Panc1 (cell line): ENCODE measurements around the gene EFCAB11. TPM values are rescaled to one million over a fixed set of nuclear protein-coding genes. Genes with fewer than 3 reads are reported as not detected.

Experiments used
- ATAC-seq: fragments of 200-7000 bp; cut with Tn5 transposase; 2 replicates; pipeline ENCODE4 v1.9.1; 2020; ENCODE audit warnings: mild to moderate bottlenecking, moderate library complexity
- BruUV-seq: library from RNA; stranded (reverse); fragments of 400-500 nt; replicated peaks from 2 replicates; lab custom pipeline; 2021; lab: Mats Ljungman, UMichigan
- CTCF ChIA-PET: fragments of 300-600 bp; sonication (Branson Sonifier 250); formaldehyde crosslinking; loops from one replicate; lab custom pipeline; 2022; ENCODE audit warnings: antibody characterized with exemption; lab: Charles Lee
- POLR2A ChIA-PET: fragments of 300-600 bp; sonication (Branson Sonifier 250); formaldehyde crosslinking; loops from one replicate; lab custom pipeline; 2022; ENCODE audit warnings: antibody characterized with exemption; lab: Charles Lee
- DNase-seq: peaks from one replicate; pipeline ENCODE4 v3.0.0-alpha.2; 2010; ENCODE audit warnings: low read depth, low spot score
- H3K27ac ChIP-seq: 2 replicates; pipeline ENCODE4 v1.5.1; 2011; ENCODE audit warnings: mild to moderate bottlenecking, low read length, inconsistent platforms
- H3K27me3 ChIP-seq: fragments of 200-500 bp; sonication (Bioruptor generic); 2 replicates; pipeline ENCODE4 v1.6.0; 2014; ENCODE audit warnings: low read length, inconsistent platforms; ENCODE audit not compliant: control insufficient read depth, insufficient read depth
- H3K36me3 ChIP-seq: fragments of 200-500 bp; sonication (Bioruptor generic); 2 replicates; pipeline ENCODE4 v1.5.1; 2014; ENCODE audit warnings: inconsistent platforms, mild to moderate bottlenecking, low read length, moderate library complexity; ENCODE audit not compliant: control insufficient read depth, insufficient read depth
- H3K4me1 ChIP-seq: 2 replicates; pipeline ENCODE4 v1.5.1; 2011; ENCODE audit warnings: inconsistent platforms, mild to moderate bottlenecking, low read length, moderate library complexity; ENCODE audit not compliant: control insufficient read depth, insufficient read depth
- H3K4me3 ChIP-seq, 2 experiments: 2 replicates each; pipeline ENCODE4 v1.5.1; 2011 to 2012; ENCODE audit warnings: low read depth in 2 of 2, low read length in 2 of 2, mild to moderate bottlenecking in 2 of 2, inconsistent platforms in 1 of 2, moderate library complexity in 1 of 2
- H3K9me3 ChIP-seq: fragments of 200-500 bp; sonication (Bioruptor generic); 2 replicates; pipeline ENCODE4 v1.5.1; 2014; ENCODE audit warnings: low read depth, mild to moderate bottlenecking, inconsistent platforms, low read length, moderate library complexity; ENCODE audit not compliant: control insufficient read depth, insufficient read depth
- CTCF ChIP-seq: fragments of 450-650 bp; IDR thresholded peaks from 2 replicates; pipeline ENCODE4 v1.5.1; 2017; ENCODE audit warnings: mild to moderate bottlenecking
- POLR2AphosphoS5 ChIP-seq: IDR thresholded peaks from 2 replicates; pipeline ENCODE4 v1.6.1; 2012; ENCODE audit warnings: mild to moderate bottlenecking, low read depth, low read length, moderate library complexity
- REST ChIP-seq, 2 experiments: IDR thresholded peaks; 2 replicates each; pipeline ENCODE4 v1.6.1; 2011 to 2012; ENCODE audit warnings: low read depth in 2 of 2, control low read depth in 1 of 2, low read length in 1 of 2, mild to moderate bottlenecking in 1 of 2, moderate library complexity in 1 of 2; ENCODE audit not compliant: insufficient read depth in 1 of 2
- SIN3A ChIP-seq: IDR thresholded peaks from 2 replicates; pipeline ENCODE4 v1.6.1; 2012; ENCODE audit warnings: low read depth, mild to moderate bottlenecking, low read length, moderate library complexity, borderline replicate concordance; ENCODE audit not compliant: insufficient read depth
- TCF7L2 ChIP-seq: IDR thresholded peaks from 2 replicates; pipeline ENCODE4 v1.6.1; 2011; ENCODE audit warnings: mild to moderate bottlenecking, low read depth, low read length, inconsistent platforms
- in situ Hi-C: cut with HindIII; loops from 2 replicates; pipeline ENCODE4 v1.10.0; 2016; ENCODE audit warnings: low sequenced_read_pairs, low pct_unique_long_range_greater_than_20kb
- intact Hi-C: fragments of 100-400 bp; cut with micrococcal nuclease; formaldehyde crosslinking; loops from one replicate; pipeline ENCODE4 v1.10.0; 2022; ENCODE audit not compliant: unreplicated experiment
- total RNA-seq: library from RNA; stranded (reverse); gene quantifications from one replicate; pipeline ENCODE4 v1.2.1, GENCODE V29; 2021; ENCODE audit not compliant: unreplicated experiment

Gene EFCAB11
- total RNA-seq, 1 experiment from 2014 or later = 12.3 TPM

GRCh38 chr14:89806451-89806850 lies 148.1 kb downstream of the EFCAB11 start:
- BruUV-seq = no TSS peak
- CTCF ChIA-PET = no interaction called here
- Histone ChIP-seq H3K4me3 (no peak overlapping the region), H3K27ac (no peak overlapping the region), H3K4me1 (no peaks in the 10 kb centered on the region), H3K27me3 (no peaks in the 10 kb centered on the region), H3K9me3 (no peaks in the 10 kb centered on the region), H3K36me3 (no peaks in the 10 kb centered on the region)
- in situ Hi-C loops (no loop called here), intact Hi-C loops (no loop called here)
- POLR2A ChIA-PET = no interaction called here
- ATAC-seq = no peak
- TF ChIP-seq POLR2AphosphoS5 (no peak), TCF7L2 (no peak), CTCF (no peak), SIN3A (no peak), REST (IDR thresholded peaks at IDR 0.05; ENCODE audit: insufficient read depth in 1 of 2, low read depth in 2 of 2, low read length in 1 of 2) (no peak)
- no peak for DNase-seq

GRCh38 chr14:89805501-89805900 lies 149.0 kb downstream of the EFCAB11 start:
- intact Hi-C loops = no loop called here
- Histone ChIP-seq H3K36me3 (no peaks in the 10 kb centered on the region), H3K27me3 (no peaks in the 10 kb centered on the region), H3K9me3 (no peaks in the 10 kb centered on the region), H3K27ac (no peak overlapping the region), H3K4me1 (no peaks in the 10 kb centered on the region), H3K4me3 (no peak overlapping the region)
- no TSS peak for BruUV-seq
- DNase-seq (no peak), ATAC-seq (no peak)
- ChIA-PET POLR2A (no interaction called here), CTCF (interaction anchor here (0.6 kb wide), 1 partner anchor 11 kb away, joined by 7 read pairs; no protein-coding TSS in a partner anchor)
- TF ChIP-seq TCF7L2 (no peak), CTCF (no peak), REST (IDR thresholded peaks at IDR 0.05; ENCODE audit: insufficient read depth in 1 of 2, low read depth in 2 of 2, low read length in 1 of 2) (no peak), POLR2AphosphoS5 (no peak), SIN3A (no peak)
- in situ Hi-C loops = no loop called here
